ENCODE data around the gene BAZ2B. TPM values are rescaled to one million over a fixed set of nuclear protein-coding genes. Genes with fewer than 3 reads are reported as not detected.

Gene BAZ2B
- total RNA-seq, 6 experiments from 2014 or later = 18.0 to 32.8 (median 24.2) TPM

GRCh38 chr2:159651884-159652283 is 35.5 kb upstream of the BAZ2B start:
- H3K27me3 ChIP-seq = no peaks in the 10 kb centered on the region
- no peak overlapping the region for H3K27ac ChIP-seq
- no peaks in the 10 kb centered on the region for H3K36me3 ChIP-seq
- H3K4me1 ChIP-seq = peaks cover 0 to 6% (median 0%) of the 10 kb centered on the region in 4 donors
- WGBS (ENCODE audit: insufficient coverage, low coverage, low lambda C conversion rate, missing lambda C conversion rate) = 73% methylated on average over 1 of the region's 1 CpG
- H3K4me3 ChIP-seq = no peak overlapping the region
- DNase-seq (no peak), ATAC-seq (no peak)
- intact Hi-C loops (cut with DNase I) = no loop called here
- TF ChIP-seq, protein P1, sequence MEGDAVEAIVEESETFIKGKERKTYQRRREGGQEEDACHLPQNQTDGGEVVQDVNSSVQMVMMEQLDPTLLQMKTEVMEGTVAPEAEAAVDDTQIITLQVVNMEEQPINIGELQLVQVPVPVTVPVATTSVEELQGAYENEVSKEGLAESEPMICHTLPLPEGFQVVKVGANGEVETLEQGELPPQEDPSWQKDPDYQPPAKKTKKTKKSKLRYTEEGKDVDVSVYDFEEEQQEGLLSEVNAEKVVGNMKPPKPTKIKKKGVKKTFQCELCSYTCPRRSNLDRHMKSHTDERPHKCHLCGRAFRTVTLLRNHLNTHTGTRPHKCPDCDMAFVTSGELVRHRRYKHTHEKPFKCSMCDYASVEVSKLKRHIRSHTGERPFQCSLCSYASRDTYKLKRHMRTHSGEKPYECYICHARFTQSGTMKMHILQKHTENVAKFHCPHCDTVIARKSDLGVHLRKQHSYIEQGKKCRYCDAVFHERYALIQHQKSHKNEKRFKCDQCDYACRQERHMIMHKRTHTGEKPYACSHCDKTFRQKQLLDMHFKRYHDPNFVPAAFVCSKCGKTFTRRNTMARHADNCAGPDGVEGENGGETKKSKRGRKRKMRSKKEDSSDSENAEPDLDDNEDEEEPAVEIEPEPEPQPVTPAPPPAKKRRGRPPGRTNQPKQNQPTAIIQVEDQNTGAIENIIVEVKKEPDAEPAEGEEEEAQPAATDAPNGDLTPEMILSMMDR (IDR thresholded peaks at IDR 0.05) = no peak
- no peak for TF ChIP-seq POLR2A (IDR thresholded peaks at IDR 0.05)
- H3K9me3 ChIP-seq = no peaks in the 10 kb centered on the region

DNA sequence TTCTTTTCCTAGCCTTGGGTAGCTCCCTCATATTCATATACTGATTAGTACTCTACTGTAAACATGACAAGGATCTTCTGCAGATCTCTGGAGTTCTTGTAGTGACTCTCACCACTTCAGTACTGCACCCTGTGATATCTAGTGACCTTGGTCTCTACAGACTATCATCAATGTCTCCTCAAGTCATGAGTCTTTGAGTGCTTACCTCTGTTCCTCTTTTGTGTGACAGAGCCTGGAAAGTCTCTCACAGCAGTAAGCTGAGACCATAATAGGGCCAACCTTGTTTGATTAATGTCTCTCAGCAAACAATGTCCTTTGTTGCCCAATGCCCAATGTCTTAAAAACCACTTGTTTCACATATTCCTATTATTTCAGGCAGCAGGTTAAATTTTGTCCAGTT is 34.2 kb upstream of the BAZ2B start:
- intact Hi-C loops (cut with DNase I) = no loop called here
- ATAC-seq (no peak), DNase-seq (no peak)
- TF ChIP-seq, protein P1 (IDR thresholded peaks at IDR 0.05) = no peak
- TF ChIP-seq POLR2A (IDR thresholded peaks at IDR 0.05) = no peak
- no peak overlapping the region for H3K27ac ChIP-seq
- H3K4me1 ChIP-seq = peaks cover 0 to 6% (median 0%) of the 10 kb centered on the region in 4 donors
- H3K27me3 ChIP-seq = no peaks in the 10 kb centered on the region
- H3K4me3 ChIP-seq = no peak overlapping the region
- no peaks in the 10 kb centered on the region for H3K9me3 ChIP-seq
- no peaks in the 10 kb centered on the region for H3K36me3 ChIP-seq

GRCh38 chr2:159648643-159649042 is 32.3 kb upstream of the BAZ2B start:
- DNase-seq = no peak
- intact Hi-C loops (cut with DNase I) = no loop called here
- H3K27ac ChIP-seq = no peak overlapping the region
- peaks cover 0 to 2% (median 0%) of the 10 kb centered on the region in 4 donors for H3K4me1 ChIP-seq
- H3K4me3 ChIP-seq = no peak overlapping the region
- H3K27me3 ChIP-seq = no peaks in the 10 kb centered on the region
- no peaks in the 10 kb centered on the region for H3K36me3 ChIP-seq
- no peak for ATAC-seq
- no peak for TF ChIP-seq POLR2A (IDR thresholded peaks at IDR 0.05)
- TF ChIP-seq, protein P1 (IDR thresholded peaks at IDR 0.05) = no peak
- no peaks in the 10 kb centered on the region for H3K9me3 ChIP-seq
- 69% methylated on average over 2 of the region's 2 CpGs for WGBS (ENCODE audit: insufficient coverage, low coverage, low lambda C conversion rate, missing lambda C conversion rate)

- H3K27me3 ChIP-seq = no peaks in the 10 kb centered on the region
- DNase-seq (no peak), ATAC-seq (no peak)
- no peaks in the 10 kb centered on the region for H3K4me1 ChIP-seq
- H3K36me3 ChIP-seq = no peaks in the 10 kb centered on the region
- H3K9me3 ChIP-seq = no peaks in the 10 kb centered on the region
- H3K4me3 ChIP-seq = no peak overlapping the region
- 91% methylated on average over 2 of the region's 2 CpGs for WGBS (ENCODE audit: insufficient coverage, low coverage, low lambda C conversion rate, missing lambda C conversion rate)
- TF ChIP-seq, protein P1 (IDR thresholded peaks at IDR 0.05) = no peak
- no peak for TF ChIP-seq POLR2A (IDR thresholded peaks at IDR 0.05)
- intact Hi-C loops (cut with DNase I) = no loop called here
- no peak overlapping the region for H3K27ac ChIP-seq
Observed at GRCh38 chr2:159647667-159648066, 31.3 kb upstream of the BAZ2B start.

DNA sequence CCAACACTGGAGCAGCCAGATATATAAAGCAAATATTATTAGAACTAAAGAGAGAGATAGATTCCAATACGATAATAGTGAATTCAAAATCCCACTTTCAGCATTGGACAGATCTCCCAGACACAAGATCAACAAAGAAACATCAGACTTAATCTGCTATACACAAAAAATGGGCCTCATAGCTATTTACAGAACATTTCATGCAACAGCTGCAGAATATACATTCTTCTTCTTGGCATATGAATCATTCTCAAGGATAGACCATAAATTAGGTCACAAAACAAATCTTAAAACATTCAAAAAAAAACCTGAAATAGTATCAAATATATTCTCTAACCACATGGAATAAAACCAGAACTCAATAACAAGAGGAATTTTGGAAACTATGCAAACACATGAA is 23.8 kb upstream of the BAZ2B start:
- intact Hi-C loops (cut with DNase I) = no loop called here
- no peaks in the 10 kb centered on the region for H3K27me3 ChIP-seq
- ATAC-seq (no peak), DNase-seq (no peak)
- H3K4me1 ChIP-seq = no peaks in the 10 kb centered on the region
- 100% methylated on average over 1 of the region's 1 CpG for WGBS (ENCODE audit: insufficient coverage, low coverage, low lambda C conversion rate, missing lambda C conversion rate)
- TF ChIP-seq, protein P1 (IDR thresholded peaks at IDR 0.05) = no peak
- TF ChIP-seq POLR2A (IDR thresholded peaks at IDR 0.05) = no peak
- no peaks in the 10 kb centered on the region for H3K36me3 ChIP-seq
- H3K4me3 ChIP-seq = no peak overlapping the region
- no peak overlapping the region for H3K27ac ChIP-seq
- no peaks in the 10 kb centered on the region for H3K9me3 ChIP-seq

Measured in right lobe of liver (tissue), 6 donors.